ENCODE data around the gene NAA30.

The NAA30 gene

GRCh38 chr14:57392830-57393229 is 2.4 kb downstream of the NAA30 start:
- DNase-seq (ENCODE audit: low spot score) = no peak

DNA sequence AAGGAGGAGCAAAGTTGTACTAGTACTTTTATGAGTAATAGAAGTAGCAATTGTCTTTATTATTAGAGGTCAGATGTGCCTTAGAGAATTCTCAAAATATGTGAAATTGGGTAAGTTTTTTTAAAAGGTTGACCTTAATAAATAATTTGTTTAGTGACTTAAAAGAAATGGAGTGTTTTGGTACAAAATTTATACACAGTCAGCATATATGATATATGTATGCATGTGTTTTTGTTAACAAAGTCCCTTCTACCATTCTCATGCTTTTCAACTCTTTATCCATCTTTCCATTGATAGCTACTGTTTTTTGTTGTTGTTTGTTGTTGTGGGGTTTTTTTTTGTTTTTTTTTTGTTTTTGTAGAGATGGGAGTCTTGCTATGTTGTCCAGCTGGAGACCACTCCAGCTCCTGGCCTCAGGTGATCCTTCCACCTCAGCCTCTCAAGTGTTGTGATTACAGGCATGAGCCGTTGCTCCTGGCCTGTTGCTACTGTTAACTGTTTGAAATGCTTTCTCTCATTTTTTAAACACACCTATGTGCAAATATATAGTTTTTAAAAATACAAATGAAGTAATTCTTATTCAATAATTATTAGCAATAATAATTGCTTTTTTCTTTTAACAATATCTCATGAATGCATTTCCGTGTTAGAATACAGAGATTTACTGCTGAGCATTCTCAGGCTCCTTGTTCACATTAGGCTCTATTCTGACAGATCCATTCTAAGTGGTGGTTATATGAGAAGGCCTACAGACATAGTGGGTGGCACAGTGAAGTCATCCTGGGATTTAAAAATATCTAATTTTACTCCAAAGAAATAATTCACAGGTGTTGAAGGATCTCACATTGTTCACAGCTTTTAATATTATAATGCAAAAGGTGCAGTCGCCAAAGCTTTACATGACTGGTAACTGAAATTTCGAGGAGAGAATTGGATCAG is 10.4 kb downstream of the NAA30 start:
- no peak for DNase-seq (ENCODE audit: low spot score)

DNA sequence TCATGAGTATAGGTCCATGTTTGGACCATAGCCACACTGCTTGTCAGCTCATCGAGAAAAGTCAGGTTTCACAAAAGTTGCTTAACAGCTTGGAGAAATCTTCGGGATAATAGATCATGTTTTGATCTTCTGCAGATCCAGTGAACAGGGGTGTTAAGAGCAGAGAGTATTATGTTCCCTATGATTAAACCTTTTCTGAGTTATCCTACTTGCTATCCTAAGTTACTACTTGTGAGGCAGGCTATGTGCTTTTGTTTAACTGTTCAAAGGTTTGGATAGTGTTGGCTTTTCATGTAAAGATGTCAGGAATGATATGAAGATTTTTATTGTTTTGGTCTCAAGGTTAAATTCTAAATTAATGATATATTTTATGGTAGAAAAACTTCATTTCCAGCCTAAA is 11.1 kb downstream of the NAA30 start:
- DNase-seq (ENCODE audit: low spot score) = no peak

DNA sequence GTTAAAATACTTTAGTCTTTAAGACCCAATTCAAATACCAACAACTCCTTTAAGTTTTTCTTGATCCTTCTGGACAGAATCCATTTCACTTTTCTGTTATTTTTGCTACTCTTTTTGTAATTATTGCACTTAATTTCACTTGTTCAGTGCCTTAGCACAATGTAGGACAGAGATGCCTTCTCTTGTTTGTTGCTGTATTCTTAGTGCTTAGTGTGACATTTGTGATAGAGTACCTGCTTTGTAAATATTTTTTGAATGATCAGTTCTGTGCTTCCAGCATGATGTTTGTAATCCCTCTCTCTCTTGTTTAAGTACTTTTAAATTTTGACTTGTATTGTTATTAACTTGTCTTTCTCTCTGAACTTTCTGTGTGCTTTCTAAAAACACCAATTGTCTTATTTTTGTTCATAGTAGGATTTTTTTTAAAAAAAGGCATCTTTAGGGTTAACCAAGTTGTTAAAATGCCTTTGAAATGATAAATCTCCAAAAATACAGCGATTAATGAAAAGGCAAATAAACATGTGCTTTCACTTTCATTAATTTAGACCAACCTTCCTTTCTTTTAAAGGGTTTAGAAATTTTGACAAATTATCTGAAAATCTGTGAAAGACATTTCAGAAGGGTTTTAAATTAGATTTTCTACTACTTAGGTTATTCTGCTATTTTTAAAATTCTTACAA is 11.9 kb downstream of the NAA30 start:
- no peak for DNase-seq (ENCODE audit: low spot score)

- no peak for DNase-seq (ENCODE audit: low spot score)
Observed at GRCh38 chr14:57403521-57403864, 13.1 kb downstream of the NAA30 start.

GRCh38 chr14:57405562-57405961 is 15.2 kb downstream of the NAA30 start:
- DNase-seq (ENCODE audit: low spot score) = no peak

- no peak for DNase-seq (ENCODE audit: low spot score)
Observed at GRCh38 chr14:57408037-57408436, 17.7 kb downstream of the NAA30 start.

GRCh38 chr14:57408634-57409033 is 18.2 kb downstream of the NAA30 start:
- no peak for DNase-seq (ENCODE audit: low spot score)

DNA sequence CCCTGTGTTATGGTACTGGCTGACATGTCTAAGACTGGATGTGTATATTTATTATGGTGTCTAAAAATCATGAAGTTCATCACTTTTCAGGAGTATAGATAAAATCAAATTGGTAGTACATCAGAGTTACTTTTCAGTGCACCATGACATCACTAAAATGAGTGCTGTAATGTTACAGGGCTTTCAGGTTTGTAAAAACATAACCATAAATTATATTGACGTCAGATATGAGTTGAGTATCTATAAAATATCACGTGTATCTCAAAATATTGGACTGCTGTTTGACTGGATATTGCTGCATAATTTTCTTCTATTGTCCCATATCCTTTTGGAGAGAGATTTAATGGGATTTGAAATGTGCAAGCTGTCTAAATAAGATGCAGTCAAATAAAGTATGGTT is 22.0 kb downstream of the NAA30 start:
- DNase-seq (ENCODE audit: low spot score) = no peak

GRCh38 chr14:57413849-57414248 is 23.5 kb downstream of the NAA30 start:
- DNase-seq (ENCODE audit: low spot score) = no peak

DNA sequence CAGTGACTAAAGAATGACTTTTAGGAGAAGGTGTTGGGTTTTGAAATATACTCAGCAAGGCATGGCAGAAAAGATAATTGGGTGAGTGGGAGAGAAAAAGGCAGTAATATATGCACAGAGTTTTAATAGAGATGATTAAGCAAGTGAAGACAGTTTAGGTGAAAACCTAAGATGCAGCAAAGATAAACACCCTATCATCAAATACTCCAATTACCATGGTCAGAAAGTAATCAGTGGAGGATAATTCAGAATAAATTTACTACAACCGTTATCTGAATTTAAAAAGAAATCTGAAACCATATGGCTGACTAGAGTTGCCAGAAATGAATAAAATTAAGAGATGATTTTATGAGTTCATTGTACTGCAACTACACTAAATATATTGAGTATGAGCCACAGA is 26.8 kb downstream of the NAA30 start:
- no peak for DNase-seq (ENCODE audit: low spot score)

DNA sequence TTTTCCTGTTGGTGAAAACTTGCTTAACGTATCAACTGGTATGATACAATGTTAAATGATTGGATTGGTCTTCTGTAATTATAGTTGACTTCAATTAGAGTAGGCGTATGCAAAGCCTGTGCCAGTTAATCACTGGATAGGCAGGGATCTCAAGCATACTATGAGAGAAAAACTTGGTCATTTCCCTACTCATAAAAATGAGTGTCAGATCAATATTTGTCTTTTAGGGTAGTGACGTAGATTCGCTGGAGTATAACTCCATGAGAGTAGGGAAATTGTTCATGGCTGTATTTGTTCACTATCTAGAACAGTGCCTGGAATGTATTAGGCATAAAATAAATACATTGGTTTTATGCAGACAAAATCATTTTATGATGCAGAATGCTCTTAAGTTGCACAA is 28.6 kb downstream of the NAA30 start:
- no peak for DNase-seq (ENCODE audit: low spot score)

DNA sequence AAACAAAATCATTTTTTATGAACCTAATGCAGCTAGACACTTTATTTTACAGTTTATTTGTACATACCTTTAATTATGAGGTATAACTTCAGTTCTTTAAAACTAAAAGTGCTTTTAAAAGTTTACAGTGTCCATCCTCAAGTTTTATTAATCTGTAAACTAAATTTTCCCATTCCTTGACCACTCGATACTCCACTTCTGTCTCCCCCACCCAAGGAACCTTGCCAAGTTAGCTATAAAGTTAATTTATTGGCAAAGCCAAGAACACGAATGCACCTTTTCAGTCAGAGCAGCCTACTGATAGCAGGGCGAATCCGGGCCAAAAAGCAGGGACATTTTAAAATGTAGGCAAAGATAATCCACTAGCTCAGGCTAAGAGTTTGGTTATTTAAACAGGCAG is 29.6 kb downstream of the NAA30 start:
- no peak for DNase-seq (ENCODE audit: low spot score)

GRCh38 chr14:57420986-57421385 is 30.6 kb downstream of the NAA30 start:
- DNase-seq (ENCODE audit: low spot score) = no peak

DNA sequence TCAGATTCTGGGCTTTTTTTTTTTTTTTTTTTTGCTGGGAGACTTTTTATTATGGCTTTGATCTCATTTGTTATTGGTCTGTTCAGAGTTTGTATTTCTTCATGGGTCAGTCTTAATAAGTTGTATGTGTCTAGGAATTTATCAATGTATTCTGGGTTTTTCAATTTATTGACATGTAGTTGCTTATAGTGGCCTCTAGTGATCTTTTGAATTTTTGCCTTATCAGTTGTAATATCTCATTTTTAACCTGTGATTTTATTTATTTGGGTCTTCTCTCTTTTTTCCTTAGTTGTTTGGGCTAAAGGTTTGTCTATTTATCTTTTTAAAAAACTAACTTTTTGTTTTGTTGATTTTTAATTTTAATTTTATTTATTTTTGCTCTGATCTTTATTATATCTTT is 45.5 kb downstream of the NAA30 start:
- no peak for DNase-seq (ENCODE audit: low spot score)

GRCh38 chr14:57461777-57462320 is 71.5 kb downstream of the NAA30 start:
- DNase-seq (ENCODE audit: low spot score) = no peak

- no peak for DNase-seq (ENCODE audit: low spot score)
Observed at GRCh38 chr14:57462551-57462950, 72.2 kb downstream of the NAA30 start.

- no peak for DNase-seq (ENCODE audit: low spot score)
Observed at GRCh38 chr14:57464008-57464730, 73.8 kb downstream of the NAA30 start.

Data from CD4-positive, alpha-beta T cell treated with Interleukin-15 for 4 hours (primary cell).